ENCODE results near the gene NUP93. TPM values are rescaled to one million over a fixed set of nuclear protein-coding genes. Genes with fewer than 3 reads are reported as not detected.

Gene NUP93
- total and polyA plus RNA-seq, 9 of the 15 experiments (the other 6 are each of a cell fraction or from before 2014, with no cell fraction given), result 92.0 to 162 (median 121) TPM

- TF ChIP-seq EP300 (IDR thresholded peaks at IDR 0.05; ENCODE audit: low read length), result no peak; the same call in 1 of the 2 replicates
Observed at GRCh38 chr16:56729735-56730662, at the start of gene NUP93 (continued).

GRCh38 chr16:56681939-56682702 lies 47.8 kb upstream of the NUP93 start, which contains the start of gene MT1X:
TSS of gene MT1X (plus strand) at chr16:56682470. CDS start at chr16:56682541, 71 bp downstream.
- Histone ChIP-seq H4K20me1 (replicated peaks; ENCODE audit: control insufficient read depth, insufficient read depth, low read length) (peaks cover under 1% of the 10 kb centered on the region; the same call in 1 of the 2 replicates), H3K27me3 (ENCODE audit: control insufficient read depth in 2 of 2, insufficient read depth in 2 of 2, low read length in 2 of 2) (peaks cover 3 to 39% of the 10 kb centered on the region in 2 experiments), H3K36me3 (ENCODE audit: control insufficient read depth, insufficient read depth, low read length) (no peaks in the 10 kb centered on the region), H3K4me3 (peak within 1 kb of the TSS; percentile 46), H3K79me2 (ENCODE audit: control insufficient read depth, insufficient read depth, low read length) (no peaks in the 10 kb centered on the region), H3K9me3 (replicated peaks; ENCODE audit: control insufficient read depth, insufficient read depth, low read depth, low read length) (no peaks in the 10 kb centered on the region), H3K4me1 (replicated peaks in 1 of 2; ENCODE audit: control insufficient read depth in 2 of 2, insufficient read depth in 2 of 2, low read length in 2 of 2) (peaks cover 6 to 12% of the 10 kb centered on the region in 2 experiments; a peak in 3 of 5 replicates), H3K27ac (ENCODE audit: extremely low read depth, low read depth, low read length) (no peak within 1 kb of the TSS; the same call in 2 of the 3 replicates), H3K9ac (ENCODE audit: insufficient read depth in 1 of 2, low read depth in 2 of 2, low read length in 2 of 2) (peak within 1 kb of the TSS; percentile 75 to 85), H3K4me2 (ENCODE audit: insufficient read depth, low read length) (peak within 1 kb of the TSS; percentile 94), H2AFZ (ENCODE audit: low read depth, low read length) (peak within 1 kb of the TSS; percentile 98), H3K9me1 (ENCODE audit: control insufficient read depth, insufficient read depth, low read length) (no peaks in the 10 kb centered on the region)
- CTCF ChIA-PET (ENCODE audit: low intra/inter-chr PET ratio), result no interaction called here
- no TSS peak for BruUV-seq (replicated peaks)
- FAIRE-seq (peak; percentile 74), DNase-seq (ENCODE audit: extremely low read depth in 1 of 4, low spot score in 3 of 4) (peak; percentile 84 to 92 (median 88)), ATAC-seq (peak; percentile 100)
- WGBS (ENCODE audit: insufficient coverage, low coverage, missing lambda C conversion rate), result 4% methylated on average over 41 of the region's 49 CpGs
- intact Hi-C loops (cut with micrococcal nuclease), result no loop called here
- in situ Hi-C loops (cut with MboI), result no loop called here
- POLR2A ChIA-PET, result interaction anchor here (1.2 kb wide), 1 partner anchor 28 kb away, joined by 4 read pairs; no protein-coding TSS in a partner anchor
- TF ChIP-seq ZNF77 (CRISPR knock-in tag; IDR thresholded peaks at IDR 0.05) (no peak), FOXJ2 (tag; IDR thresholded peaks at IDR 0.05) (no peak), PHF21A (IDR thresholded peaks at IDR 0.05; ENCODE audit: borderline replicate concordance, low read depth) (no peak), MXD1 (CRISPR knock-in tag; IDR thresholded peaks at IDR 0.05; ENCODE audit: borderline replicate concordance, poor library complexity, severe bottlenecking) (no peak), YY1 (IDR thresholded peaks at IDR 0.05; ENCODE audit: borderline replicate concordance in 1 of 3, control insufficient read depth in 1 of 3, extremely low read depth in 1 of 3, insufficient read depth in 3 of 3, insufficient read length in 1 of 3, insufficient replicate concordance in 2 of 3, low read depth in 1 of 3, low read length in 2 of 3) (no peak), IRF9 (tag; IDR thresholded peaks at IDR 0.05) (no peak), ELF1 (tag; IDR thresholded peaks at IDR 0.05) (no peak), ESRRA (IDR thresholded peaks at IDR 0.05; ENCODE audit: borderline replicate concordance, low read depth) (no peak), ATF1 (CRISPR knock-in tag; IDR thresholded peaks at IDR 0.05) (no peak), ATF1 (tag; IDR thresholded peaks at IDR 0.05) (0 out of 2 replicates have a peak, but pooled peaks have one; percentile 15), PBX2 (CRISPR knock-in tag; IDR thresholded peaks at IDR 0.05; ENCODE audit: low read depth) (no peak), PBX2 (tag; conservative IDR thresholded peaks at IDR 0.05; ENCODE audit: low read depth) (no peak), NBN (IDR thresholded peaks at IDR 0.05; ENCODE audit: low read depth) (no peak)

Data from K562 (cell line).